Stimulated activated naive CD8-positive, alpha-beta T cell treated with anti-CD3 and anti-CD28 coated beads, Interleukin-15, amount 100 ng/mL, for 72 hours (primary cell): ENCODE results near the gene RPS24.
A peak's percentile ranks its signal among the peaks of the same experiment; 100 is the strongest.
"Not testable (repeated sequence)": the region's sequence is repeated elsewhere in the genome, so short reads cannot be mapped to it uniquely, and the experiment has no call there.

Source experiments
- ATAC-seq: fragments of 150-1000 bp; cut with Tn5 transposase; 2 replicates; pipeline ENCODE4 v1.10.0; 2021; ENCODE audit warnings: mild to moderate bottlenecking, moderate library complexity
- DNase-seq, 2 donors: peaks; one replicate each; pipeline ENCODE4 v3.0.0; 2021 to 2022
- H3K27ac Mint-ChIP-seq, 2 donors: one replicate each; pipeline ENCODE4 v1.8.0; 2022; ENCODE audit warnings: mild to moderate bottlenecking in 2 of 2, mixed read lengths in 2 of 2, moderate library complexity in 2 of 2
- H3K27me3 Mint-ChIP-seq: one replicate; pipeline ENCODE4 v1.8.0; 2022; ENCODE audit warnings: mixed read lengths
- H3K4me1 Mint-ChIP-seq: one replicate; pipeline ENCODE4 v1.8.0; 2022; ENCODE audit warnings: mild to moderate bottlenecking, mixed read lengths
- H3K4me3 Mint-ChIP-seq, 2 donors: one replicate each; pipeline ENCODE4 v1.8.0; 2022; ENCODE audit warnings: mild to moderate bottlenecking in 2 of 2, mixed read lengths in 2 of 2, moderate library complexity in 1 of 2
- H3K9me3 Mint-ChIP-seq, 2 donors: one replicate each; pipeline ENCODE4 v1.8.0; 2022; ENCODE audit warnings: mixed read lengths in 2 of 2

Gene RPS24

DNA sequence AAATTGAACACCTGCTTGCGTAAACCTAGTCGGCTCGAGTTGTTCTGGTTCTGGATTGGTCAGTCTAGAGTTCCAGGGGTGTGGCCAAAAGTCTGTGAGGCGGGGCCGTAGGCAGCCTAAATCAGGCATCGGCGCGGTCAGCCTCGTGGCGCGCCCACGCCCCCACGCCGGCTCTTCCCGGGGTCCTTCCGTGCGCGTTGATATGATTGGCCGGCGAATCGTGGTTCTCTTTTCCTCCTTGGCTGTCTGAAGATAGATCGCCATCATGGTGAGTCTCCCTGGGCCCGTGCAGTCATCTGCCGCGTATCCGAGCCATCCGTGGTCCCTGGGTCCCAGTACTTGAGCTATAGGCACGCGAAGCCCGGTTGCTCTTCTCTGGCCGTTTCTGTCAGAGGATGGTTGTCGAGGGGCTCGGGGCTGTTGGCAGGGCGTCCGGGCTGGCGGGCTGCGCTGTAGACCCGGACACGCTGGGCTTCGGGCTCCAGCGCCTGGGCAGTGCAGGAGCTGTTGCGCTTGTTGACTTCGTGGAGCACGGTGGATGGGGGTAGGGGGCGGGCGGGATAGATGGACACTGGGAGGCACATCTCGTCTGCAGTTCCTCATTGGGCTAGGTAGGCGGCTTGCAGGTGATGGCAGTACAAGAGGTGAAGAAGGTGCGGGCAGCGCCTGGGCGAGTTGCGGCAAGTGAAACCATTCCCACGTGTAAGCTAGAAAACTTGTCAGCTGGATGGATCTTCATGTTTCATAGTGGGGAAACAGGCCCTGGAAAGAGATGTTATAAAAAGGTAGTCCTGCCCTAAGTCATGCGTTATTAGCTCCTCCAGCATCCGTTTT lies at the start of gene RPS24:
RPS24 (plus strand) TSS at position 227 of the 834 bp plus-strand sequence; CDS start at position 266, 39 bp downstream.
- ATAC-seq (peak; percentile 90), DNase-seq (peak; percentile 95 to 96)
- peak within 1 kb of the TSS; percentile 83 for H3K4me3 Mint-ChIP-seq
- H3K9me3 Mint-ChIP-seq: no peaks in the 10 kb centered on the region
- H3K4me1 Mint-ChIP-seq: peaks cover 44% of the 10 kb centered on the region
- H3K27ac Mint-ChIP-seq: peak within 1 kb of the TSS; percentile 88 to 95
- no peaks in the 10 kb centered on the region for H3K27me3 Mint-ChIP-seq

- no peak for DNase-seq
- ATAC-seq: no peak
- Mint-ChIP-seq H3K4me3 (no peak overlapping the region), H3K4me1 (no peaks in the 10 kb centered on the region), H3K27ac (no peak overlapping the region), H3K9me3 (no peaks in the 10 kb centered on the region), H3K27me3 (no peaks in the 10 kb centered on the region)
Measured at GRCh38 chr10:77984986-77985385, 48.7 kb upstream of the RPS24 start.

DNA sequence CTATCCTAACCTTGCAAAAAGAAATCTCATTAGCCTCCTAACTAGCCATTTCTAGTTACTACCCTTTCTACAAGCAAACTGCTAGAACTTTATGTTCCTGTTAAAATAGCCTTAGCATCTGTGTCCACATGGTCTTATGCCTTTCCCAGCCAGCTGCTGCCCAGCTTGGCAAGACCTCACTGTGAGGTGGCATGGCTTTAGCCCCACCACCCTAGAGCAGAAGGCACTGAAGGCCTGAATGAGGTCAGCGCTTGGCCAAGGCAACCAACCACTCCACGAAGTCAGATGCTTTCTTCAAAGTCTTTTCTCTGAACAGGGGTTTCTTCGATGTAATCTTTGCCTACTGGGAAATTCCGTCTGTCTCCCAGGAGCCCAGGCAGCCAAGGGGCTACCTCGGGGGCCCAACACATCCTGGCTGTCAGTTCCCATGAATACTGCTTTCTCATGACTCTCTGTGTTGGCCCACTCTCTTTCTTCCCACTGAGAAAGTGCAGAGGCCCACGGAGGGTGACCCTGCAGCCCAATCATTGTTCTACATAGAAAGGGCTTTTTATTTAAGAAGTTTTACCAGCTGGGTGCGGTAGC lies 45.9 kb upstream of the RPS24 start:
- Mint-ChIP-seq H3K4me3 (no peak overlapping the region), H3K9me3 (no peaks in the 10 kb centered on the region), H3K27me3 (no peaks in the 10 kb centered on the region), H3K4me1 (no peaks in the 10 kb centered on the region), H3K27ac (peak overlapping the region in 1 of 2 donors; percentile 58)
- ATAC-seq: no peak
- DNase-seq: no peak

DNA sequence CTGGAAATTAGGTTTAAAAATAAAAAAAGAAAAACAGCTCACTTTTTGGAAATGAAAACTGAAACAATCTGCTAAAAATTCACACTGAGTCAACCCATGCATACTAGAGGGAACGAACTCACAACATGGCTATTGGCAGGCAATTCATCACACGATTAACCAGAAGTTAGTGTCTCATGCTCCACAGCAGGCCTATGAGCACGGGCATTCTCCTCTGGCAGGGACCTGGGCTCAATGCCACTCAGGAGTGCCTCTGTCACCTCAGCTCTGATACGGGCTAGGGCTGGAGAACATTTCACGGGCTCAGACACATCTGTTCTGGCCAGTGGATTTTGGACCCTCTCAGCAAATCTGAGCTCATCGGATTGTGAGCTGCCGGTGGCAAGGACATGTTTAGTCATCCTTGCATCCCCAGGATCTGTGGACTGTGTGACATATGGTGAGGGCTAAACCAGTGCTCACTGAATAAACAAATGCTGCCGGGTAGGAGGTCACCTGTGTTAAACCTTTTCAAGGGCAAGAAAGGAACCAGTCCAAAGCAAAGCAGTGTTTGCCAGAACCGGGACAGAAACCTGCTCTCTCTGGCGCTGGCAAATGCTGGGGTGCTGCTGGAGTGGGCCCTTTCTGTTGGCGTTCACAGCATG lies 44.5 kb upstream of the RPS24 start:
- DNase-seq: no peak
- Mint-ChIP-seq H3K9me3 (no peaks in the 10 kb centered on the region), H3K4me3 (no peak overlapping the region), H3K27ac (no peak overlapping the region), H3K27me3 (no peaks in the 10 kb centered on the region), H3K4me1 (no peaks in the 10 kb centered on the region)
- no peak for ATAC-seq

- Mint-ChIP-seq H3K4me1 (no peaks in the 10 kb centered on the region), H3K27me3 (no peaks in the 10 kb centered on the region), H3K4me3 (no peak overlapping the region), H3K9me3 (no peaks in the 10 kb centered on the region), H3K27ac (no peak overlapping the region)
- no peak for DNase-seq
- no peak for ATAC-seq
Measured at GRCh38 chr10:77993620-77994019, 40.0 kb upstream of the RPS24 start.

DNA sequence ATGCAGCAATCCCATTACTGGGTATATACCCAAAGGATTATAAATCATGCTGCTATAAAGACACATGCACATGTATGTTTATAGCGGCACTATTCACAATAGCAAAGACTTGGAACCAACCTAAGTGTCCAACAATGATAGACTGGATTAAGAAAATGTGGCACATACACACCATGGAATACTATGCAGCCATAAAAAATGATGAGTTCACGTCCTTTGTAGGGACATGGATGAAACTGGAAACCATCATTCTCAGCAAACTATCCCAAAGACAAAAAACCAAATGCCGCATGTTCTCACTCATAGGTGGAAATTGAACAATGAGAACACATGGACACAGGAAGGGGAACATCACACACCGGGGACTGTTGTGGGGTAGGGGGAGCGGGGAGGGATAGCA lies 34.9 kb upstream of the RPS24 start:
- H3K4me1 Mint-ChIP-seq, H3K9me3 Mint-ChIP-seq, H3K27ac Mint-ChIP-seq, DNase-seq, H3K27me3 Mint-ChIP-seq, H3K4me3 Mint-ChIP-seq, ATAC-seq: not testable (repeated sequence)

DNA sequence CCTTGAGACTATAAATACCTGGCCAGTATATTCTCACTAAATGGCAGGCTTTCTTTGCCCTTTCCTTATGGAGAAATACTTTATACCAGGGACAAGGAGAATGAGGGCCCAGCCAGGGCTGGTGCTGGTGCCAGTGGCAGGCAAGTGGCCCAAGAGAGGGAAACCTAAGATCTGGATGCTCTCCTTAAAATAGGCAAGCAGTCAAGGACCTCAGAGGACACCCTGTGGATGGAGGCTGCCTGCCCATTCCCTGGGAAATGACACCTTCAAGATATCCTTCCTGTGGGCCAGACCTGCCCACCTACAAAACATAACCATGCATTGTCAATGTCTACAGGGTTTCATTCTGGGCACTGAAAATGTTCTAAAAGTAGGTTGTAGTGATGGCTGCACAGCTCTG lies 33.5 kb upstream of the RPS24 start:
- Mint-ChIP-seq H3K4me3 (no peak overlapping the region), H3K4me1 (no peaks in the 10 kb centered on the region), H3K9me3 (no peaks in the 10 kb centered on the region), H3K27me3 (no peaks in the 10 kb centered on the region), H3K27ac (no peak overlapping the region)
- no peak for DNase-seq
- no peak for ATAC-seq

DNA sequence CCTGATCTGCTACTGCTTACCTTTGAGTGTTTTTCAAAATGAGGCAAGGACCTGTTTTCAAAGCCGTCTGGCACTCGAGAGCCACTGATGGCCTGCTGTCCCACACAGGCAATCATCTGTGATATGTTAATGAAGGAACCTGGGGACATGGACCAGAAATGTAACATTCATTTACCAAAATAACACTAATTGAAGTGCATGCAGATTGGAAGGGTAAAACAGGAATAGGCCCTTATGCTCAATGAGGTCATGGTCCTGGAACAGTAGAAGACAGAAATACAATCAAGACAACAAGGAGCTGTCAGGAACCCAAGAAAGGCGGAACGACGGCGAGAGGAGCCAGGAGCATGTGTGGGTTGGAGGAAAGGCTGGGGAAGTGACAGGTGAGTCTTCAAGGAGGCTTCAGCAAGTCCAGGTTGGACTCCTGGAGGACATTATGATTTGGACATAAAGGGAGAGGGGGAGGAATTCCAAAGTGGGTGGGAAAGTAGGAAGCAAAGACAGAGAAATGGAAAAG lies 32.6 kb upstream of the RPS24 start:
- H3K27ac Mint-ChIP-seq: no peak overlapping the region
- no peaks in the 10 kb centered on the region for H3K4me1 Mint-ChIP-seq
- ATAC-seq (no peak), DNase-seq (no peak)
- H3K9me3 Mint-ChIP-seq: no peaks in the 10 kb centered on the region
- no peaks in the 10 kb centered on the region for H3K27me3 Mint-ChIP-seq
- H3K4me3 Mint-ChIP-seq: no peak overlapping the region

- H3K9me3 Mint-ChIP-seq: no peaks in the 10 kb centered on the region
- H3K4me1 Mint-ChIP-seq: no peaks in the 10 kb centered on the region
- H3K27ac Mint-ChIP-seq: no peak overlapping the region
- H3K4me3 Mint-ChIP-seq: no peak overlapping the region
- DNase-seq (no peak), ATAC-seq (no peak)
- no peaks in the 10 kb centered on the region for H3K27me3 Mint-ChIP-seq
Measured at GRCh38 chr10:78002541-78003288, 30.9 kb upstream of the RPS24 start.

DNA sequence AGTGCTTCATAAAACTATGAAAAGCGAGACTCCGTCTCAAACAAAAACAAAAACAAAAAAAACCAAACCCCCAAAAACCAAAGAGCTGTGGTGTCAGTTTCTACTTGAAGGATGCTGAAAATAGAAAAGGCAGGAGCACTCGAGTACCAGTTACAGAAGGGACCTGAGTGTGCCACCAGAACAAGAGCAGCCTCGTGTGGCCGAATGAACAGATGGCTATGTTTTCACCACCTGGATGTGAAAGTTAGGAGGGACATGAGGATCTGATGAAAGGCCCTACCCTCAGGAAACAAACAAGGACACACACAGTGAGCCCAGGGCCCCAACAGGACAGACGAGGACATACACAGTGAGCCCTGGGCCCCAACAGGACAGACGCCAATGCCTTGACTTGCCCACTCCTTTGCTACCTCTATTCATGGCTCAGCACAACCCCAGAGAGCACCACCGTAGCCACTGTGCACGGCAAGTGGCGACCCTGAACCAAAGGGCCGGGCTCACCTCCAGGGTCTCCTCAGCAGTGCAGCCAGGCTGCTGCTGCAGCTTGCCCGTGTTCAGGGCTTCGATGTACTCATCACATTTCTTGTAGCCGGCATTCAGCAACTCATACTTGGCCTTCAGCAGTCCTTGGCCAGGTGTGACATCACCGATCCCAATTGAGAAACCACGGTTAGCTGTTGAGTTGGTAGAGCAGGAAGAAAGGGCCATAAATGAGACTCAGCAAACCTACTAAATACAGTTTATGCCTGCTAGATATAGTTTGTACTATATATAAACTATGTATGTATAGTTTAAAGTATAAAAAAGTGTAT lies 29.2 kb upstream of the RPS24 start:
- no peak overlapping the region for H3K4me3 Mint-ChIP-seq
- peak overlapping the region in 1 of 2 donors; percentile 48 for H3K27ac Mint-ChIP-seq
- no peaks in the 10 kb centered on the region for H3K9me3 Mint-ChIP-seq
- DNase-seq: no peak
- ATAC-seq: no peak
- no peaks in the 10 kb centered on the region for H3K27me3 Mint-ChIP-seq
- H3K4me1 Mint-ChIP-seq: no peaks in the 10 kb centered on the region

- no peaks in the 10 kb centered on the region for H3K4me1 Mint-ChIP-seq
- ATAC-seq (no peak), DNase-seq (no peak)
- peak overlapping the region in 1 of 2 donors; percentile 55 for H3K27ac Mint-ChIP-seq
- H3K9me3 Mint-ChIP-seq: no peaks in the 10 kb centered on the region
- H3K27me3 Mint-ChIP-seq: no peaks in the 10 kb centered on the region
- no peak overlapping the region for H3K4me3 Mint-ChIP-seq
Measured at GRCh38 chr10:78007172-78007571, 26.5 kb upstream of the RPS24 start.

GRCh38 chr10:78009662-78010061 lies 24.0 kb upstream of the RPS24 start:
- ATAC-seq (no peak), DNase-seq (no peak)
- no peaks in the 10 kb centered on the region for H3K4me1 Mint-ChIP-seq
- H3K4me3 Mint-ChIP-seq: no peak overlapping the region
- peak overlapping the region; percentile 21 to 34 for H3K27ac Mint-ChIP-seq
- H3K9me3 Mint-ChIP-seq: no peaks in the 10 kb centered on the region
- H3K27me3 Mint-ChIP-seq: no peaks in the 10 kb centered on the region

- Mint-ChIP-seq H3K4me3 (no peak overlapping the region), H3K9me3 (no peaks in the 10 kb centered on the region), H3K27me3 (no peaks in the 10 kb centered on the region), H3K27ac (no peak overlapping the region), H3K4me1 (no peaks in the 10 kb centered on the region)
- ATAC-seq (no peak), DNase-seq (no peak)
Measured at GRCh38 chr10:78010278-78010677, 23.4 kb upstream of the RPS24 start.

DNA sequence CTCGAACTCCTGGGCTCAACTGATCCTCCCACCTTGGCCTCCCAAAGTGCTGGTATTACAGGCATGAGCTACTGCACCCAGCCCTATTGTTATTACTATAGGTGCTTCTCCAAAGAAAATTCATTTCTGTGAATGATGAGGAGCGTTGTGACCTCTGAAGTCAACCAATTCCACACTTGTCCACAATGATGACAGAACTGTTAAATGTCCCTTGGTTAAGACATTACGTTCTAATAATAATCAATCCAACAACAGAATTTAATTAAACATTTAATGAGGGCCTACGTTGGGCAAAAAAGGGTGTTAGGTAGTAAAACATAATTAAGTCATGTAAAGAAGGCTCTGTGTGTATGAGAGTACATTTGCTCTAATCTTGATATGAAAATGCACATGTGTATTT lies 22.6 kb upstream of the RPS24 start:
- Mint-ChIP-seq H3K9me3 (no peaks in the 10 kb centered on the region), H3K4me3 (no peak overlapping the region), H3K27ac (no peak overlapping the region), H3K27me3 (no peaks in the 10 kb centered on the region), H3K4me1 (no peaks in the 10 kb centered on the region)
- DNase-seq: no peak
- ATAC-seq: no peak

- Mint-ChIP-seq H3K4me1 (no peaks in the 10 kb centered on the region), H3K4me3 (no peak overlapping the region), H3K9me3 (no peaks in the 10 kb centered on the region), H3K27me3 (no peaks in the 10 kb centered on the region), H3K27ac (no peak overlapping the region)
- ATAC-seq (no peak), DNase-seq (no peak)
Measured at GRCh38 chr10:78013564-78013963, 20.1 kb upstream of the RPS24 start.
